Mesenchymal stem cell (in vitro differentiated cells and primary cell): ENCODE data around the gene CDK5RAP2.

Experiments
- DNase-seq: peaks from one replicate; pipeline ENCODE4 v3.0.0-alpha.2; 2013
- H2AFZ ChIP-seq: one replicate; pipeline ENCODE4 v1.6.1; 2013; ENCODE audit warnings: low read depth, mild to moderate bottlenecking, control low read depth, inconsistent platforms, low read length, moderate library complexity
- H2AK5ac ChIP-seq: 2 replicates; pipeline ENCODE4 v1.6.1; 2013; ENCODE audit warnings: low read length, moderate library complexity, mild to moderate bottlenecking, inconsistent platforms; ENCODE audit not compliant: severe bottlenecking
- H2BK120ac ChIP-seq: one replicate; pipeline ENCODE4 v1.6.1; 2013; ENCODE audit warnings: low read depth, mild to moderate bottlenecking, inconsistent platforms, low read length, moderate library complexity
- H2BK12ac ChIP-seq, 2 experiments: one replicate each; pipeline ENCODE4 v1.6.1; 2013; ENCODE audit warnings: inconsistent platforms in 2 of 2, low read length in 2 of 2, mild to moderate bottlenecking in 2 of 2, moderate library complexity in 2 of 2, control low read depth in 1 of 2
- H2BK15ac ChIP-seq: one replicate; pipeline ENCODE4 v1.6.1; 2013; ENCODE audit warnings: mild to moderate bottlenecking, low read depth, inconsistent platforms; ENCODE audit not compliant: poor library complexity, severe bottlenecking
- H2BK5ac ChIP-seq: 2 replicates; pipeline ENCODE4 v1.6.1; 2013; ENCODE audit warnings: low read depth, mild to moderate bottlenecking, low read length, control low read depth, inconsistent platforms; ENCODE audit not compliant: poor library complexity, severe bottlenecking
- H3K14ac ChIP-seq, 2 experiments: one replicate each; pipeline ENCODE4 v1.6.1; 2013; ENCODE audit warnings: inconsistent platforms in 2 of 2, low read length in 2 of 2, control low read depth in 1 of 2, mild to moderate bottlenecking in 1 of 2, moderate library complexity in 1 of 2
- H3K18ac ChIP-seq, 2 experiments: one replicate each; pipeline ENCODE4 v1.6.1; 2013; ENCODE audit warnings: inconsistent platforms in 2 of 2, low read length in 2 of 2, control low read depth in 1 of 2, low read depth in 1 of 2, mild to moderate bottlenecking in 1 of 2
- H3K23ac ChIP-seq, 2 experiments: one replicate each; pipeline ENCODE4 v1.6.1; 2013; ENCODE audit warnings: inconsistent platforms in 2 of 2, low read length in 2 of 2, mild to moderate bottlenecking in 2 of 2, moderate library complexity in 2 of 2, control low read depth in 1 of 2
- H3K27ac ChIP-seq: 2 replicates; pipeline ENCODE4 v1.5.1; 2013; ENCODE audit warnings: mild to moderate bottlenecking, moderate library complexity, low read length, control low read depth, inconsistent platforms; ENCODE audit not compliant: poor library complexity, severe bottlenecking
- H3K27me3 ChIP-seq, 2 experiments: 2 replicates each; pipeline versions ENCODE4 v1.6.1 to v1.7.0; 2013; ENCODE audit warnings: low read length in 2 of 2, mild to moderate bottlenecking in 2 of 2, moderate library complexity in 2 of 2, control low read depth in 1 of 2, inconsistent platforms in 1 of 2; ENCODE audit not compliant: control insufficient read depth in 1 of 2, insufficient read depth in 1 of 2
- H3K36me3 ChIP-seq, 2 experiments: 2 replicates each; pipeline versions ENCODE4 v1.6.1 to v1.7.0; 2013; ENCODE audit warnings: low read length in 2 of 2, control low read depth in 1 of 2, inconsistent platforms in 1 of 2, low read depth in 1 of 2, mild to moderate bottlenecking in 1 of 2; ENCODE audit not compliant: insufficient read depth in 2 of 2, control insufficient read depth in 1 of 2
- H3K4ac ChIP-seq, 2 experiments: one replicate each; pipeline ENCODE4 v1.6.1; 2013; ENCODE audit warnings: inconsistent platforms in 2 of 2, low read length in 2 of 2, mild to moderate bottlenecking in 2 of 2, moderate library complexity in 2 of 2, control low read depth in 1 of 2, low read depth in 1 of 2
- H3K4me1 ChIP-seq: 2 replicates; pipeline ENCODE4 v1.6.1; 2013; ENCODE audit warnings: low read depth, low read length, control low read depth; ENCODE audit not compliant: control insufficient read depth, insufficient read depth
- H3K4me2 ChIP-seq: 2 replicates; pipeline ENCODE4 v1.6.1; 2013; ENCODE audit warnings: low read length, mild to moderate bottlenecking, inconsistent platforms; ENCODE audit not compliant: poor library complexity, severe bottlenecking
- H3K4me3 ChIP-seq, 2 experiments: 2 replicates each; pipeline versions ENCODE4 v1.5.1 to v1.7.0; 2013; ENCODE audit warnings: low read length in 2 of 2, mild to moderate bottlenecking in 2 of 2, control low read depth in 1 of 2, low read depth in 1 of 2; ENCODE audit not compliant: insufficient read depth in 1 of 2
- H3K79me1 ChIP-seq: replicated peaks from 2 replicates; pipeline ENCODE4 v1.6.1; 2013; ENCODE audit warnings: mild to moderate bottlenecking, control low read depth, low read length, inconsistent platforms; ENCODE audit not compliant: poor library complexity, severe bottlenecking
- H3K9ac ChIP-seq: 2 replicates; pipeline ENCODE4 v1.7.0; 2013; ENCODE audit warnings: mild to moderate bottlenecking, low read length, moderate library complexity
- H3K9me3 ChIP-seq: 2 replicates; pipeline ENCODE4 v1.7.0; 2013; ENCODE audit warnings: mild to moderate bottlenecking, low read length; ENCODE audit not compliant: control insufficient read depth
- H4K8ac ChIP-seq: one replicate; pipeline ENCODE4 v1.6.1; 2013; ENCODE audit warnings: inconsistent platforms, mild to moderate bottlenecking, low read length, moderate library complexity
- H4K91ac ChIP-seq: one replicate; pipeline ENCODE4 v1.6.1; 2013; ENCODE audit warnings: mild to moderate bottlenecking, low read length, inconsistent platforms
- WGBS: methylation state at CpG from one replicate; pipeline ENCODE4 v1.1.7; 2013; ENCODE audit warnings: mixed read lengths; 5-methylcytosine and 5-hydroxymethylcytosine counted together

Gene CDK5RAP2

GRCh38 chr9:120473608-120474007, 106.4 kb downstream of the CDK5RAP2 start:
- Histone ChIP-seq H3K18ac (no peak overlapping the region), H3K23ac (no peak overlapping the region), H3K4ac (no peak overlapping the region), H3K14ac (no peak overlapping the region), H3K4me1 (no peaks in the 10 kb centered on the region), H3K27me3 (no peaks in the 10 kb centered on the region), H3K9me3 (no peaks in the 10 kb centered on the region), H4K8ac (no peak overlapping the region), H2BK12ac (no peak overlapping the region), H2BK120ac (no peak overlapping the region), H3K4me2 (no peak overlapping the region), H3K4me3 (no peak overlapping the region), H4K91ac (no peak overlapping the region), H2BK5ac (no peak overlapping the region), H3K9ac (no peak overlapping the region), H2BK15ac (no peak overlapping the region), H2AFZ (no peak overlapping the region), H3K79me1 (peaks cover 4% of the 10 kb centered on the region), H3K36me3 (peaks cover 12 to 21% of the 10 kb centered on the region in 2 experiments), H2AK5ac (no peak overlapping the region), H3K27ac (no peak overlapping the region)
- WGBS, result 96% methylated on average over 2 of the region's 3 CpGs
- no peak for DNase-seq

GRCh38 chr9:120465685-120466407, 114.1 kb downstream of the CDK5RAP2 start:
- no peak overlapping the region for H2BK120ac ChIP-seq
- peaks cover 0 to 16% of the 10 kb centered on the region in 2 experiments for H3K36me3 ChIP-seq
- H2AFZ ChIP-seq, result no peak overlapping the region
- H3K4me1 ChIP-seq, result no peaks in the 10 kb centered on the region
- H3K4me3 ChIP-seq, result no peak overlapping the region
- H3K23ac ChIP-seq, result no peak overlapping the region
- H3K4ac ChIP-seq, result no peak overlapping the region
- peaks cover 12% of the 10 kb centered on the region for H3K79me1 ChIP-seq
- no peak overlapping the region for H3K18ac ChIP-seq
- H2AK5ac ChIP-seq, result no peak overlapping the region
- H4K91ac ChIP-seq, result no peak overlapping the region
- H2BK12ac ChIP-seq, result no peak overlapping the region
- H3K9me3 ChIP-seq, result no peaks in the 10 kb centered on the region
- H3K27me3 ChIP-seq, result no peaks in the 10 kb centered on the region
- H3K14ac ChIP-seq, result no peak overlapping the region
- H3K4me2 ChIP-seq, result no peak overlapping the region
- no peak overlapping the region for H2BK15ac ChIP-seq
- H3K27ac ChIP-seq, result no peak overlapping the region
- no CpG with 5 or more reads among the region's 3 CpGs for WGBS
- no peak overlapping the region for H2BK5ac ChIP-seq
- H4K8ac ChIP-seq, result no peak overlapping the region
- DNase-seq, result no peak
- no peak overlapping the region for H3K9ac ChIP-seq

DNA sequence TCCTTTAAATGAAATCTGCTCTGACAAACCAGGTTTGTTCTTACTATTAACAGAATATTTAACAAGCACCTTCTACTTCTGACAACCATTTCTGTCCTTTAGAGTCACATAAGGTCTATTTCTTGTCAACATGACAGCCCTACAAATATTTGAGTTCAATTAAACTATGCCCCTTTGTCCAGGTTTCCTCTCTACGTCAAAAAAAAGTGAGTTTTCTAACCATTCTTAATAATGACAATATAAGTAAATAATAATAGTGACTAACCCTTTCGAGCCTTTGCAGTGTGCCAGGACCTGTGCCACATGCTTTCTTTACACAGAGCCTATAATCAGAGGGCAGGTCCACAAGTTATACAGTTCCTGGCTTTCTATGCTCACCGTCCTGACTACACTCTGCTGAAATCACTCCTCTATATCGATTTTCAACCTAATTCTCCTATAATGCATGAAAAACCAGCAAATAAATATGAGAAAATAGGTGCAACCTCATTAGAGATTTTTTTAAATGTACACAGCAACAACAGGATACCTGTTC, 115.0 kb downstream of the CDK5RAP2 start:
- Histone ChIP-seq H2AK5ac (no peak overlapping the region), H2BK120ac (no peak overlapping the region), H3K79me1 (peaks cover 12% of the 10 kb centered on the region), H3K4me2 (no peak overlapping the region), H3K27ac (no peak overlapping the region), H3K4ac (no peak overlapping the region), H3K27me3 (no peaks in the 10 kb centered on the region), H4K8ac (no peak overlapping the region), H3K4me1 (no peaks in the 10 kb centered on the region), H3K36me3 (peaks cover 0 to 15% of the 10 kb centered on the region in 2 experiments), H2BK15ac (no peak overlapping the region), H3K18ac (no peak overlapping the region), H3K9ac (no peak overlapping the region), H2BK5ac (no peak overlapping the region), H2BK12ac (no peak overlapping the region), H4K91ac (no peak overlapping the region), H3K14ac (no peak overlapping the region), H3K9me3 (no peaks in the 10 kb centered on the region), H3K4me3 (no peak overlapping the region), H3K23ac (no peak overlapping the region), H2AFZ (no peak overlapping the region)
- DNase-seq, result no peak
- 99% methylated on average over 3 of the region's 4 CpGs for WGBS

DNA sequence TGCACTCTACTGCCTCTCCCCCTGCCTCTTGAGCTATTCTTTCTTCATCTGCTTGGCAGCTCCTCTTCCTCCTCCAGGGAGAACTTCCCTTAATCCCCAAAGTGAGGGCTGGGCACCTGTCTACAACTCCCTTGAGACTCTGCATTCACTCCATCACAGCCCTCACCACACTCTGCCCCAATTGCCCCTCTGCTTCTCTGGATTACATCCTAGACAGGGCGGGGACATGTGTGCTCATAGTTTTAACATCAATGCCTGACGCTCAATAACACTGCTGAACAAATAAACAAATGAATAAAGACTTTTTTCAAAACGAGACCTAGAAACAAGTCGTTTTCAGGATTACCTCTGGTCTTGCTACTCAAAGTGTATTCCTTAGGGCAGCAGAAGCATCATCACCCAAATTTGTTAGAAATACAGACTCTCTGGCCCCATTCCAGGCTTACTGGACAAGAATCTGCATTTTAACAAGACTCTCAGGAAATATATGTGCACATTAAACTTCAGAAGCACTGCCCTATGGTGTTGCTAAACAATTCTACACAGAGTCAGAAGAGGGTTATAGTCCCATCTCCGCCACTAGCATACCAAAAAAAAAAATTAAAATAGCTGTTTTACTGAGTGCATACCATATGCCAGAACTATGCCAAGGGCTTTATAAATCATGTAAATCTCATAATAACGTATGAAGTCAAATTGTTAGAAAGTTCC, 115.6 kb downstream of the CDK5RAP2 start:
- no peak overlapping the region for H3K4ac ChIP-seq
- H4K8ac ChIP-seq, result no peak overlapping the region
- H3K79me1 ChIP-seq, result peaks cover 12% of the 10 kb centered on the region
- WGBS, result 89% methylated on average over 5 of the region's 6 CpGs
- H3K27ac ChIP-seq, result no peak overlapping the region
- H3K4me1 ChIP-seq, result no peaks in the 10 kb centered on the region
- no peak overlapping the region for H3K14ac ChIP-seq
- H2BK12ac ChIP-seq, result no peak overlapping the region
- peaks cover 0 to 17% of the 10 kb centered on the region in 2 experiments for H3K36me3 ChIP-seq
- no peak overlapping the region for H3K4me3 ChIP-seq
- no peak overlapping the region for H3K18ac ChIP-seq
- no peak overlapping the region for H2BK120ac ChIP-seq
- H2BK15ac ChIP-seq, result no peak overlapping the region
- no peak for DNase-seq
- no peak overlapping the region for H4K91ac ChIP-seq
- H3K23ac ChIP-seq, result no peak overlapping the region
- H2AFZ ChIP-seq, result no peak overlapping the region
- H3K9ac ChIP-seq, result no peak overlapping the region
- no peak overlapping the region for H2BK5ac ChIP-seq
- no peaks in the 10 kb centered on the region for H3K27me3 ChIP-seq
- H3K9me3 ChIP-seq, result no peaks in the 10 kb centered on the region
- H3K4me2 ChIP-seq, result no peak overlapping the region
- H2AK5ac ChIP-seq, result no peak overlapping the region
